ENCODE measurements around the gene RASIP1. TPM values are rescaled to one million over a fixed set of nuclear protein-coding genes. Genes with fewer than 3 reads are reported as not detected.

Gene RASIP1
- polyA plus RNA-seq, 4 donors, result 1.3 to 13.5 (median 4.1) TPM

GRCh38 chr19:48752496-48753365 is 12.3 kb upstream of the RASIP1 start, which contains the start of gene FUT1:
Gene FUT1, minus strand, starts transcription at chr19:48752641. Its CDS starts 1,360 bp downstream, at chr19:48751281.
- peaks cover 0 to 24% (median 2%) of the 10 kb centered on the region in 3 donors for H3K4me1 ChIP-seq (ENCODE audit: control insufficient read depth in 3 of 3, insufficient read depth in 2 of 3, low read depth in 1 of 3, low read length in 2 of 3)
- peak within 1 kb of the TSS in 2 of 3 donors; percentile 28 to 51 for H3K4me3 ChIP-seq (ENCODE audit: low read depth in 1 of 3, low read length in 3 of 3)
- peak within 1 kb of the TSS in 2 of 3 donors; percentile 66 to 77 for H3K27ac ChIP-seq (ENCODE audit: low read depth in 1 of 3, low read length in 2 of 3)
- FAIRE-seq (no peak), DNase-seq (peak; percentile 82 to 93)
- WGBS, 3 donors, result 1 to 2% (median 2%) methylated on average over 54 to 73 of the region's 73 CpGs
- H3K36me3 ChIP-seq (ENCODE audit: control insufficient read depth in 3 of 3, insufficient read depth in 2 of 3, low read depth in 1 of 3, low read length in 3 of 3), result peaks cover 0 to 19% (median 5%) of the 10 kb centered on the region in 3 donors
- peaks cover 0 to 39% (median 0%) of the 10 kb centered on the region in 3 donors for H3K27me3 ChIP-seq (ENCODE audit: control insufficient read depth in 3 of 3, insufficient read depth in 3 of 3, low read length in 3 of 3)
- no peaks in the 10 kb centered on the region for H3K9me3 ChIP-seq (ENCODE audit: control insufficient read depth in 2 of 2, insufficient read depth in 1 of 2, low read depth in 1 of 2, low read length in 1 of 2)

GRCh38 chr19:48751845-48752495 is 11.6 kb upstream of the RASIP1 start:
- Histone ChIP-seq H3K9me3 (ENCODE audit: control insufficient read depth in 2 of 2, insufficient read depth in 1 of 2, low read depth in 1 of 2, low read length in 1 of 2) (no peaks in the 10 kb centered on the region), H3K4me1 (ENCODE audit: control insufficient read depth in 3 of 3, insufficient read depth in 2 of 3, low read depth in 1 of 3, low read length in 2 of 3) (peaks cover 0 to 29% (median 2%) of the 10 kb centered on the region in 3 donors), H3K4me3 (ENCODE audit: low read depth in 1 of 3, low read length in 3 of 3) (peak overlapping the region in 2 of 3 donors; percentile 28 to 51), H3K36me3 (ENCODE audit: control insufficient read depth in 3 of 3, insufficient read depth in 2 of 3, low read depth in 1 of 3, low read length in 3 of 3) (peaks cover 0 to 19% (median 5%) of the 10 kb centered on the region in 3 donors), H3K27me3 (ENCODE audit: control insufficient read depth in 3 of 3, insufficient read depth in 3 of 3, low read length in 3 of 3) (peaks cover 0 to 40% (median 0%) of the 10 kb centered on the region in 3 donors), H3K27ac (ENCODE audit: low read depth in 1 of 3, low read length in 2 of 3) (peak overlapping the region in 2 of 3 donors; percentile 2 to 66)
- WGBS, 3 donors, result 14 to 25% (median 20%) methylated on average over 20 of the region's 20 CpGs
- FAIRE-seq (no peak), DNase-seq (no peak)

GRCh38 chr19:48750771-48751504 is 10.5 kb upstream of the RASIP1 start:
- peaks cover 0 to 37% (median 2%) of the 10 kb centered on the region in 3 donors for H3K4me1 ChIP-seq (ENCODE audit: control insufficient read depth in 3 of 3, insufficient read depth in 2 of 3, low read depth in 1 of 3, low read length in 2 of 3)
- DNase-seq (no peak), FAIRE-seq (no peak)
- H3K27me3 ChIP-seq (ENCODE audit: control insufficient read depth in 3 of 3, insufficient read depth in 3 of 3, low read length in 3 of 3), result peaks cover 0 to 50% (median 0%) of the 10 kb centered on the region in 3 donors
- no peak overlapping the region for H3K4me3 ChIP-seq (ENCODE audit: low read depth in 1 of 3, low read length in 3 of 3)
- H3K9me3 ChIP-seq (ENCODE audit: control insufficient read depth in 2 of 2, insufficient read depth in 1 of 2, low read depth in 1 of 2, low read length in 1 of 2), result peaks cover 0 to 7% of the 10 kb centered on the region in 2 donors
- WGBS, 3 donors, result 83 to 92% (median 89%) methylated on average over 28 to 29 of the region's 29 CpGs
- H3K27ac ChIP-seq (ENCODE audit: low read depth in 1 of 3, low read length in 2 of 3), result no peak overlapping the region
- peaks cover 0 to 19% (median 5%) of the 10 kb centered on the region in 3 donors for H3K36me3 ChIP-seq (ENCODE audit: control insufficient read depth in 3 of 3, insufficient read depth in 2 of 3, low read depth in 1 of 3, low read length in 3 of 3)

GRCh38 chr19:48750351-48750750 is 9.9 kb upstream of the RASIP1 start:
- no peak for FAIRE-seq
- Histone ChIP-seq H3K27ac (ENCODE audit: low read depth in 1 of 3, low read length in 2 of 3) (no peak overlapping the region), H3K36me3 (ENCODE audit: control insufficient read depth in 3 of 3, insufficient read depth in 2 of 3, low read depth in 1 of 3, low read length in 3 of 3) (peaks cover 0 to 19% (median 5%) of the 10 kb centered on the region in 3 donors), H3K4me1 (ENCODE audit: control insufficient read depth in 3 of 3, insufficient read depth in 2 of 3, low read depth in 1 of 3, low read length in 2 of 3) (peaks cover 0 to 37% (median 2%) of the 10 kb centered on the region in 3 donors), H3K4me3 (ENCODE audit: low read depth in 1 of 3, low read length in 3 of 3) (no peak overlapping the region), H3K27me3 (ENCODE audit: control insufficient read depth in 3 of 3, insufficient read depth in 3 of 3, low read length in 3 of 3) (peaks cover 0 to 56% (median 2%) of the 10 kb centered on the region in 3 donors), H3K9me3 (ENCODE audit: control insufficient read depth in 2 of 2, insufficient read depth in 1 of 2, low read depth in 1 of 2, low read length in 1 of 2) (peaks cover 0 to 9% of the 10 kb centered on the region in 2 donors)
- 91 to 98% (median 95%) methylated on average over 26 to 31 of the region's 31 CpGs for WGBS, 3 donors
- DNase-seq, result no peak

GRCh38 chr19:48749571-48750198 is 9.3 kb upstream of the RASIP1 start:
- Histone ChIP-seq H3K27me3 (ENCODE audit: control insufficient read depth in 3 of 3, insufficient read depth in 3 of 3, low read length in 3 of 3) (peaks cover 0 to 59% (median 2%) of the 10 kb centered on the region in 3 donors), H3K4me1 (ENCODE audit: control insufficient read depth in 3 of 3, insufficient read depth in 2 of 3, low read depth in 1 of 3, low read length in 2 of 3) (peaks cover 0 to 37% (median 2%) of the 10 kb centered on the region in 3 donors), H3K27ac (ENCODE audit: low read depth in 1 of 3, low read length in 2 of 3) (no peak overlapping the region), H3K4me3 (ENCODE audit: low read depth in 1 of 3, low read length in 3 of 3) (no peak overlapping the region), H3K36me3 (ENCODE audit: control insufficient read depth in 3 of 3, insufficient read depth in 2 of 3, low read depth in 1 of 3, low read length in 3 of 3) (peaks cover 0 to 19% (median 5%) of the 10 kb centered on the region in 3 donors), H3K9me3 (ENCODE audit: control insufficient read depth in 2 of 2, insufficient read depth in 1 of 2, low read depth in 1 of 2, low read length in 1 of 2) (peaks cover 0 to 14% of the 10 kb centered on the region in 2 donors)
- WGBS, 3 donors, result 70 to 81% (median 73%) methylated on average over 3 to 4 of the region's 4 CpGs
- DNase-seq (no peak), FAIRE-seq (no peak)

- H3K4me1 ChIP-seq (ENCODE audit: control insufficient read depth in 3 of 3, insufficient read depth in 2 of 3, low read depth in 1 of 3, low read length in 2 of 3), result peaks cover 0 to 18% (median 0%) of the 10 kb centered on the region in 3 donors
- 9 to 49% (median 22%) methylated on average over 31 of the region's 31 CpGs for WGBS, 3 donors
- H3K27ac ChIP-seq (ENCODE audit: low read depth in 1 of 3, low read length in 2 of 3), result peak within 1 kb of the TSS in 2 of 3 donors; percentile 29 to 88
- peak; percentile 52 to 85 for DNase-seq
- peak within 1 kb of the TSS; percentile 10 to 49 (median 16) for H3K4me3 ChIP-seq (ENCODE audit: low read depth in 1 of 3, low read length in 3 of 3)
- no peak for FAIRE-seq
- H3K9me3 ChIP-seq (ENCODE audit: control insufficient read depth in 2 of 2, insufficient read depth in 1 of 2, low read depth in 1 of 2, low read length in 1 of 2), result peaks cover 0 to 17% of the 10 kb centered on the region in 2 donors
- peaks cover 0 to 19% (median 5%) of the 10 kb centered on the region in 3 donors for H3K36me3 ChIP-seq (ENCODE audit: control insufficient read depth in 3 of 3, insufficient read depth in 2 of 3, low read depth in 1 of 3, low read length in 3 of 3)
- peaks cover 0 to 34% (median 2%) of the 10 kb centered on the region in 3 donors for H3K27me3 ChIP-seq (ENCODE audit: control insufficient read depth in 3 of 3, insufficient read depth in 3 of 3, low read length in 3 of 3)
These were observed 6.5 kb upstream of the RASIP1 start, which contains the start of gene IZUMO1 for GRCh38 chr19:48746738-48747575. Gene IZUMO1, minus strand, starts transcription at chr19:48746909. Its CDS starts 1,050 bp downstream, at chr19:48745859.

GRCh38 chr19:48746110-48746509 is 5.7 kb upstream of the RASIP1 start:
- peaks cover 0 to 18% (median 5%) of the 10 kb centered on the region in 3 donors for H3K36me3 ChIP-seq (ENCODE audit: control insufficient read depth in 3 of 3, insufficient read depth in 2 of 3, low read depth in 1 of 3, low read length in 3 of 3)
- WGBS, 3 donors, result 75 to 89% (median 80%) methylated on average over 8 of the region's 8 CpGs
- DNase-seq, result no peak
- no peak for FAIRE-seq
- H3K27ac ChIP-seq (ENCODE audit: low read depth in 1 of 3, low read length in 2 of 3), result peak overlapping the region in 1 of 3 donors; percentile 88
- peaks cover 0 to 27% (median 2%) of the 10 kb centered on the region in 3 donors for H3K27me3 ChIP-seq (ENCODE audit: control insufficient read depth in 3 of 3, insufficient read depth in 3 of 3, low read length in 3 of 3)
- H3K4me1 ChIP-seq (ENCODE audit: control insufficient read depth in 3 of 3, insufficient read depth in 2 of 3, low read depth in 1 of 3, low read length in 2 of 3), result peaks cover 0 to 25% (median 0%) of the 10 kb centered on the region in 3 donors
- H3K9me3 ChIP-seq (ENCODE audit: control insufficient read depth in 2 of 2, insufficient read depth in 1 of 2, low read depth in 1 of 2, low read length in 1 of 2), result peaks cover 0 to 21% of the 10 kb centered on the region in 2 donors
- no peak overlapping the region for H3K4me3 ChIP-seq (ENCODE audit: low read depth in 1 of 3, low read length in 3 of 3)
